Mesendoderm (in vitro differentiated cells): ENCODE results near the gene LIPA.
"Not testable (repeated sequence)": the region's sequence is repeated elsewhere in the genome, so short reads cannot be mapped to it uniquely, and the experiment has no call there.

ENCODE experiments used
- DNase-seq: peaks from one replicate; pipeline ENCODE4 v3.0.0; 2013
- H2AK5ac ChIP-seq: 2 replicates; pipeline ENCODE4 v1.6.1; 2013; ENCODE audit warnings: low read length, inconsistent platforms
- H2BK120ac ChIP-seq: 2 replicates; pipeline ENCODE4 v1.6.1; 2013; ENCODE audit warnings: low read depth, mild to moderate bottlenecking, low read length, moderate library complexity, mixed read lengths
- H2BK15ac ChIP-seq: replicated peaks from 2 replicates; pipeline ENCODE4 v1.6.1; 2013; ENCODE audit warnings: low read depth, mild to moderate bottlenecking, moderate library complexity
- H2BK5ac ChIP-seq: 2 replicates; pipeline ENCODE4 v1.6.1; 2013; ENCODE audit warnings: low read length, inconsistent platforms
- H3K18ac ChIP-seq: 2 replicates; pipeline ENCODE4 v1.6.1; 2013; ENCODE audit warnings: mild to moderate bottlenecking, low read length, mixed read lengths
- H3K23ac ChIP-seq: one replicate; pipeline ENCODE4 v1.6.1; 2013; ENCODE audit warnings: low read length
- H3K27ac ChIP-seq: 2 replicates; pipeline ENCODE4 v1.5.1; 2013; ENCODE audit warnings: low read depth, mild to moderate bottlenecking, inconsistent platforms, low read length, moderate library complexity
- H3K27me3 ChIP-seq: 2 replicates; pipeline ENCODE4 v1.6.1; 2013; ENCODE audit warnings: low read length, control low read depth, mild to moderate bottlenecking, inconsistent platforms; ENCODE audit not compliant: insufficient read depth, poor library complexity
- H3K36me3 ChIP-seq: 2 replicates; pipeline ENCODE4 v1.6.1; 2013; ENCODE audit warnings: low read length, inconsistent platforms; ENCODE audit not compliant: control insufficient read depth, insufficient read depth
- H3K4ac ChIP-seq: one replicate; pipeline ENCODE4 v1.6.1; 2013; ENCODE audit warnings: low read depth, mild to moderate bottlenecking, low read length, moderate library complexity
- H3K4me1 ChIP-seq: 2 replicates; pipeline ENCODE4 v1.6.1; 2013; ENCODE audit warnings: low read depth, low read length, inconsistent platforms; ENCODE audit not compliant: control insufficient read depth
- H3K4me2 ChIP-seq: 2 replicates; pipeline ENCODE4 v1.6.1; 2013; ENCODE audit warnings: low read length
- H3K4me3 ChIP-seq: 2 replicates; pipeline ENCODE4 v1.5.1; 2013; ENCODE audit warnings: mild to moderate bottlenecking, low read length
- H3K56ac ChIP-seq: one replicate; pipeline ENCODE4 v1.6.1; 2013; ENCODE audit warnings: low read length
- H3K79me1 ChIP-seq: 2 replicates; pipeline ENCODE4 v1.6.1; 2013; ENCODE audit warnings: low read length, inconsistent platforms
- H3K79me2 ChIP-seq: 2 replicates; pipeline ENCODE4 v1.6.1; 2013; ENCODE audit warnings: mild to moderate bottlenecking, low read length; ENCODE audit not compliant: control insufficient read depth, insufficient read depth
- H3K9ac ChIP-seq: 2 replicates; pipeline ENCODE4 v1.6.1; 2013; ENCODE audit warnings: low read length, inconsistent platforms
- H4K5ac ChIP-seq: one replicate; pipeline ENCODE4 v1.6.1; 2013; ENCODE audit warnings: low read length
- H4K8ac ChIP-seq: one replicate; pipeline ENCODE4 v1.6.1; 2013; ENCODE audit warnings: low read depth, mild to moderate bottlenecking, control low read depth, low read length, moderate library complexity
- WGBS: extraction: QIAGEN DNeasy Blood & Tissue Kit; methylation state at CpG from one replicate; pipeline ENCODE4 v1.1.7; 2013; ENCODE audit warnings: low lambda C conversion rate, missing lambda C conversion rate; ENCODE audit not compliant: insufficient coverage; ENCODE audit errors: extremely low coverage; 5-methylcytosine and 5-hydroxymethylcytosine counted together

LIPA gene

DNA sequence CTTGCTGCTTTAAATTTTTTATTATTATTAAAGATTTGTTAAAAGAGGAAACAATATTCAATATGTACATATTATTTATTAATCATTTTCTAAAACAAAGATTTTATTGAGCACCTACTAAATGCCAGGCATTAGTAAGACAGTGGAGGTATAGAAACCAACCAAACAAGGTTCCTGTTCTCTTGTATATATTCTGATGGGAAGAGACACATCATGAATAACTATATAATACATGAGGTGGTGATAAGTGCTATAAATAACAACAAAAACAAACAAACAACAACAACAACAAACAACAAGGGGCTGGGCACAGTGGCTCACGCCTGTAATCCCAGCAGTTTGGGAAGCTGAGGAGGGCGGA is 630 bp upstream of the LIPA start:
- Histone ChIP-seq H3K18ac (no peak overlapping the region), H3K56ac (no peak overlapping the region), H3K79me2 (no peaks in the 10 kb centered on the region), H3K9ac (no peak overlapping the region), H2BK5ac (no peak overlapping the region), H3K4me1 (peaks cover 3% of the 10 kb centered on the region), H3K36me3 (no peaks in the 10 kb centered on the region), H3K79me1 (no peaks in the 10 kb centered on the region), H3K4me2 (no peak overlapping the region), H4K8ac (no peak overlapping the region), H2BK15ac (no peak overlapping the region), H2BK120ac (no peak overlapping the region), H3K4ac (no peak overlapping the region), H3K4me3 (no peak overlapping the region), H4K5ac (no peak overlapping the region), H3K27ac (no peak overlapping the region), H2AK5ac (no peak overlapping the region), H3K27me3 (no peaks in the 10 kb centered on the region), H3K23ac (no peak overlapping the region)
- WGBS, result no CpG with 5 or more reads among the region's 2 CpGs
- DNase-seq, result no peak

DNA sequence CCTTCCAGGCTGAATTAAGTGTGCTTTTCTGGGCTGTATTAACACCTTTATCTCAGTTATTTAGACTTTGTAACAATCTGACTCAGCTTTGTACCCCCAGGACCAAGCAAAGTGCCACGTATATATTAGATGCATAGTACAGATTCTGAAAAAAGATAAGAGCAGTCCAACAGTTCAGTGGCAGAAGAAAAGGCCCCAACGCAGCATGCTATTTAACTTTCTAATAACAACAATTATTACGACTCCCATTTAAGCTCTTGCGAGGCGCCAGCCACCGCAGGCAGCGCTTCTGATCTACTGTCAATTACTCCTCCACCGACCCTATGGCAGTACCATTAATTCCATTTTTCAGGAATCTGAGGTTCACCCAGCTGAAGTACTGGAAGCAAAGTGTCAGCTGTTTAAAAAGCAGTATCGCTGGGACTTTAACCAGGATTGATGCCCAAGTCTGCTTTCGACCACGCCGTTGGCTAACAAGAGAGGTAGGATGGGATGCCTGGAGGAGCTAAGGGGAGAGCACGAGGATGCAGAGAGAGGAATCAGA is 638 bp downstream of the LIPA start:
- Histone ChIP-seq H4K5ac (no peak overlapping the region), H2BK15ac (no peak overlapping the region), H3K4ac (no peak overlapping the region), H3K18ac (no peak overlapping the region), H3K36me3 (no peaks in the 10 kb centered on the region), H3K56ac (peak overlapping the region; percentile 79), H2BK120ac (no peak overlapping the region), H2BK5ac (no peak overlapping the region), H3K27me3 (no peaks in the 10 kb centered on the region), H3K79me1 (no peaks in the 10 kb centered on the region), H3K4me2 (peak overlapping the region; percentile 79), H3K27ac (no peak overlapping the region), H4K8ac (no peak overlapping the region), H3K9ac (peak overlapping the region; percentile 61), H3K4me3 (peak overlapping the region; percentile 67), H3K79me2 (no peaks in the 10 kb centered on the region), H3K23ac (peak overlapping the region; percentile 48), H3K4me1 (peaks cover 3% of the 10 kb centered on the region), H2AK5ac (no peak overlapping the region)
- no peak for DNase-seq
- no CpG with 5 or more reads among the region's 13 CpGs for WGBS

DNA sequence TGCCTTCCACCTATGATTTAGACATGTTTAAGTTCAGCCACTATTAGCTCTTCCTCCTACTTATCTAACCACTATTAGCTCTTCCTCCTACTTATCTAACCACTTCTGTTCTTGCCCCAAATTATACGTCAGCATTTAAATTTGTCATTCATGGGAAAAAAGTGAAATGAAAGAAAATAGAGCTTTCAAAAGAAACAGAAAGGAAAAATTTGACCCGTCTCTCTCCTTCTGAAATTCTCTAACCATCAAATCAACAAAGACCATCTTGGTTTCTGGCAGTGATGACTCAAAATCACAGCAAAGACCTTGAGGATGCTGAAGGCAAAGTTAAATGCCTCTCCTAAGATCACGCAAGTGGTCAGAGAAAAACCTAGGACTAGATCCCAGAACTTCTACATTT is 2.6 kb downstream of the LIPA start:
- H2AK5ac ChIP-seq, result no peak overlapping the region
- H3K56ac ChIP-seq, result no peak overlapping the region
- DNase-seq, result no peak
- H3K9ac ChIP-seq, result no peak overlapping the region
- no peak overlapping the region for H3K4ac ChIP-seq
- no peaks in the 10 kb centered on the region for H3K27me3 ChIP-seq
- H3K18ac ChIP-seq, result no peak overlapping the region
- H3K23ac ChIP-seq, result no peak overlapping the region
- no CpG with 5 or more reads among the region's 3 CpGs for WGBS
- H3K36me3 ChIP-seq, result no peaks in the 10 kb centered on the region
- no peaks in the 10 kb centered on the region for H3K79me1 ChIP-seq
- no peak overlapping the region for H3K4me2 ChIP-seq
- no peak overlapping the region for H2BK5ac ChIP-seq
- no peak overlapping the region for H3K4me3 ChIP-seq
- H2BK15ac ChIP-seq, result no peak overlapping the region
- H3K4me1 ChIP-seq, result peaks cover 3% of the 10 kb centered on the region
- no peak overlapping the region for H3K27ac ChIP-seq
- H2BK120ac ChIP-seq, result no peak overlapping the region
- H3K79me2 ChIP-seq, result no peaks in the 10 kb centered on the region
- no peak overlapping the region for H4K5ac ChIP-seq
- no peak overlapping the region for H4K8ac ChIP-seq

DNA sequence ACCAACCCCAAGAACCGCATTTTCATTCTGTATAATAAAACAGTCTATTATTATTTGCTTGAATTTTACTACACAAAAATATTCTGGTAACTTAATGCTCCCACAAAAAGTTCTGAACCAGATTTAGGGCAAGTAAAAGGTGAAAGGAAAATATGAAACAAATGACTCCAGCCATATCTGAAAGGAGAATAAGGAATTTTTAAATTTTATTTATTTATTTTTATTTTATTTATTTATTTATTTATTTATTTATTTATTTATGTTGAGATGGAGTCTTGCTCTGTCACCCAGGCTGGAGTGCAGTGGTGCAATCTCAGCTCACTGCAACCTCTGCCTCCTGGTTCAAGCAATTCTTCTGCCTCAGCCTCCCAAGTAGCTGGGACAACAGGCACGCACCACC is 4.0 kb downstream of the LIPA start:
- not testable (repeated sequence) for H2BK15ac ChIP-seq, H3K9ac ChIP-seq, H2BK5ac ChIP-seq, H4K8ac ChIP-seq, H3K36me3 ChIP-seq, H3K79me2 ChIP-seq, H3K56ac ChIP-seq, H4K5ac ChIP-seq, H3K18ac ChIP-seq, DNase-seq, H3K4me2 ChIP-seq, H2BK120ac ChIP-seq, H2AK5ac ChIP-seq, H3K27ac ChIP-seq, H3K4me3 ChIP-seq, H3K27me3 ChIP-seq, H3K4ac ChIP-seq, H3K23ac ChIP-seq, H3K4me1 ChIP-seq, H3K79me1 ChIP-seq
- no CpG with 5 or more reads among the region's 2 CpGs for WGBS

DNA sequence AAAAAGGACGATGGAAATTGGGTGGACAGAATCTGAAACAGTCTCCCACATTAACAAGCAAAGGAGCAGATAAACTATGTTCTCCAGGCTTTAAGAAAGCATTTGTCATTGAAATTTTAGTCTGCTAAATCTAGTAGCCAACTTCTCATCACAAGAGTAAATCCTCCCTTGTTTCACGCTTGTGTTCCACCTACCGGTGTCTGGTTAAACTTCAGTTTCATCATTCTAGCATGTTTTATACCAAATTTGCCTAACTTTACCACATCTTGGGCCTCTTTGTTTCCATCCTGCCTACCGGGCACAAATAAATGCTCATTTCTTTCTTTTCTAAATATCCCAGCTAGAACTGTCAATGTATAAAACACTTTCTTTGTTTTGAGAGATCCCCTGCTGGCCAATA is 5.8 kb downstream of the LIPA start:
- H4K5ac ChIP-seq, result no peak overlapping the region
- H3K18ac ChIP-seq, result no peak overlapping the region
- H3K4me1 ChIP-seq, result peaks cover 2% of the 10 kb centered on the region
- no peak overlapping the region for H3K4ac ChIP-seq
- DNase-seq, result no peak
- H3K36me3 ChIP-seq, result no peaks in the 10 kb centered on the region
- no CpG with 5 or more reads among the region's 4 CpGs for WGBS
- no peak overlapping the region for H3K9ac ChIP-seq
- no peaks in the 10 kb centered on the region for H3K27me3 ChIP-seq
- no peak overlapping the region for H3K56ac ChIP-seq
- no peaks in the 10 kb centered on the region for H3K79me2 ChIP-seq
- H2BK15ac ChIP-seq, result no peak overlapping the region
- no peak overlapping the region for H2AK5ac ChIP-seq
- no peak overlapping the region for H2BK120ac ChIP-seq
- no peaks in the 10 kb centered on the region for H3K79me1 ChIP-seq
- no peak overlapping the region for H3K23ac ChIP-seq
- no peak overlapping the region for H2BK5ac ChIP-seq
- H3K27ac ChIP-seq, result no peak overlapping the region
- no peak overlapping the region for H4K8ac ChIP-seq
- H3K4me3 ChIP-seq, result no peak overlapping the region
- no peak overlapping the region for H3K4me2 ChIP-seq

DNA sequence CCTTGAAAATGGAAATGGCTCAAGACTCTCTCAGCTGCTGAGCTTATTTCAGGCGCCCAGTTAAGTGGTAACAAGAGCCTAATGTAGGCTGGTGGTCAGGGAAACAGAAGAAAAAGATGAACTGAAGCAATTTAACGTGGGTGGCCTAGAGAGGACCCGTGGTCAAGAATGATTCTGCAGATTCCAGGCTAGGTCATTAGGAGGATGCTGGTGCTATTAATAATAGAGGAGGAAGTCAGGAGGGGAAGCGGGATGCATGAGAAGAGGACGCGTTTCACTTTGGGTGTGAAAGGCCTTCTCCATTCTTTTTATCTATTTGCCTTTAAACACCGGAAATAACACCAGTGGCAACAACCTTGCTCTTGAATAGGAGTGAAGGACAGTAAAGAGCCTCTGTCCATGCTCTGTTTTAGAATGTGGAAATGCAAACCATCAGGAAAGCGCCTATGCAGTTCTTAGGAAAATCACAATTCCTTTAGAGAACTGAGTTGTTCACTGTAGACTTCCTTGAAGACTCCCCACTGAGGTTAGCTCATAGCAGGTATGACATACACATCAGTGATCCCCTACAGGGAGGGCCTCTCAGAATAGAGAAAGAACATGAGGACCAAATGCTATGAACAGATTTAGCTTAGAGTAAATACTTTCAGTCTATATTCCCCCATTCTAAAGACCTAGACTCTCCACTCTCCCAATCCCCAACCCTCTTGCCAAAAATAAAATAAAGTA is 8.6 kb downstream of the LIPA start:
- H3K27ac ChIP-seq, result no peak overlapping the region
- no peaks in the 10 kb centered on the region for H3K36me3 ChIP-seq
- H3K4me2 ChIP-seq, result no peak overlapping the region
- no peak for DNase-seq
- H2BK120ac ChIP-seq, result no peak overlapping the region
- H3K9ac ChIP-seq, result no peak overlapping the region
- H3K79me1 ChIP-seq, result no peaks in the 10 kb centered on the region
- WGBS, result no CpG with 5 or more reads among the region's 8 CpGs
- no peak overlapping the region for H4K5ac ChIP-seq
- no peak overlapping the region for H3K56ac ChIP-seq
- no peak overlapping the region for H3K18ac ChIP-seq
- no peaks in the 10 kb centered on the region for H3K79me2 ChIP-seq
- H3K23ac ChIP-seq, result no peak overlapping the region
- no peaks in the 10 kb centered on the region for H3K27me3 ChIP-seq
- no peak overlapping the region for H3K4ac ChIP-seq
- no peak overlapping the region for H2AK5ac ChIP-seq
- H3K4me3 ChIP-seq, result no peak overlapping the region
- no peak overlapping the region for H4K8ac ChIP-seq
- no peak overlapping the region for H2BK5ac ChIP-seq
- peaks cover 2% of the 10 kb centered on the region for H3K4me1 ChIP-seq
- no peak overlapping the region for H2BK15ac ChIP-seq
